Measurements from ENCODE around the gene SPECC1L.

SPECC1L gene

GRCh38 chr22:24322522-24322921 is 51.9 kb downstream of the SPECC1L start:
- DNase-seq (ENCODE audit: low read depth in 1 of 2, low spot score in 1 of 2): no peak

GRCh38 chr22:24323233-24323632 is 52.6 kb downstream of the SPECC1L start:
- no peak for DNase-seq (ENCODE audit: low read depth in 1 of 2, low spot score in 1 of 2)

- DNase-seq (ENCODE audit: low read depth in 1 of 2, low spot score in 1 of 2): no peak
Observed at GRCh38 chr22:24323695-24324094, 53.1 kb downstream of the SPECC1L start.

GRCh38 chr22:24324137-24324536 is 53.5 kb downstream of the SPECC1L start:
- DNase-seq (ENCODE audit: low read depth in 1 of 2, low spot score in 1 of 2): no peak

GRCh38 chr22:24325105-24325757 is 54.6 kb downstream of the SPECC1L start:
- DNase-seq (ENCODE audit: low read depth in 1 of 2, low spot score in 1 of 2): no peak

GRCh38 chr22:24326266-24326665 is 55.6 kb downstream of the SPECC1L start:
- no peak for DNase-seq (ENCODE audit: low read depth in 1 of 2, low spot score in 1 of 2)

- no peak for DNase-seq (ENCODE audit: low read depth in 1 of 2, low spot score in 1 of 2)
Observed at GRCh38 chr22:24327832-24328231, 57.2 kb downstream of the SPECC1L start.

GRCh38 chr22:24329453-24329852 is 58.8 kb downstream of the SPECC1L start:
- no peak for DNase-seq (ENCODE audit: low read depth in 1 of 2, low spot score in 1 of 2)

GRCh38 chr22:24330636-24331035 is 60.0 kb downstream of the SPECC1L start:
- DNase-seq (ENCODE audit: low read depth in 1 of 2, low spot score in 1 of 2): no peak

- DNase-seq (ENCODE audit: low read depth in 1 of 2, low spot score in 1 of 2): no peak
Observed at GRCh38 chr22:24331468-24332440, 61.1 kb downstream of the SPECC1L start.

- no peak for DNase-seq (ENCODE audit: low read depth in 1 of 2, low spot score in 1 of 2)
Observed at GRCh38 chr22:24333301-24333700, 62.7 kb downstream of the SPECC1L start.

- no peak for DNase-seq (ENCODE audit: low read depth in 1 of 2, low spot score in 1 of 2)
Observed at GRCh38 chr22:24335496-24335895, 64.9 kb downstream of the SPECC1L start.

GRCh38 chr22:24337894-24338645 is 67.4 kb downstream of the SPECC1L start:
- no peak for DNase-seq (ENCODE audit: low read depth in 1 of 2, low spot score in 1 of 2)

GRCh38 chr22:24338726-24339451 is 68.3 kb downstream of the SPECC1L start:
- no peak for DNase-seq (ENCODE audit: low read depth in 1 of 2, low spot score in 1 of 2)

GRCh38 chr22:24339452-24339747 is 68.8 kb downstream of the SPECC1L start:
- DNase-seq (ENCODE audit: low read depth in 1 of 2, low spot score in 1 of 2): no peak

GRCh38 chr22:24341627-24342026 is 71.0 kb downstream of the SPECC1L start:
- no peak for DNase-seq (ENCODE audit: low read depth in 1 of 2, low spot score in 1 of 2)

GRCh38 chr22:24350627-24351026 is 80.0 kb downstream of the SPECC1L start:
- DNase-seq (ENCODE audit: low read depth in 1 of 2, low spot score in 1 of 2): no peak

- DNase-seq (ENCODE audit: low read depth in 1 of 2, low spot score in 1 of 2): no peak
Observed at GRCh38 chr22:24353121-24353520, 82.5 kb downstream of the SPECC1L start.

- no peak for DNase-seq (ENCODE audit: low read depth in 1 of 2, low spot score in 1 of 2)
Observed at GRCh38 chr22:24355574-24355973, 84.9 kb downstream of the SPECC1L start.

- no peak for DNase-seq (ENCODE audit: low read depth in 1 of 2, low spot score in 1 of 2)
Observed at GRCh38 chr22:24357547-24357946, 86.9 kb downstream of the SPECC1L start.

Data from activated T-helper 1 cell treated with anti-CD3 and anti-CD28 coated beads, Interleukin-2, amount 50 U/mL, for 16 hours (primary cell).